ENCODE measurements around the gene TAS2R38. TPM values are rescaled to one million over a fixed set of nuclear protein-coding genes. Genes with fewer than 3 reads are reported as not detected.

Gene TAS2R38
- polyA plus RNA-seq, 10 donors, result 0.15 to 0.47 (median 0.24) TPM; not detected in 2

Other genes with a start within 250 kb of the TAS2R38 start
- 100 to 1,000 TPM in 4 of 10 donors, 10 to 100 TPM in 6; 83.8 to 114 (median 96.2) TPM for gene SSBP1, start 235.4 kb downstream of the TAS2R38 start, polyA plus RNA-seq (ENCODE audit: insufficient read length in 10 of 10)
- under 1 TPM in 9 of 10 donors, not detected in 1; 0.12 to 0.58 (median 0.50) TPM for gene TAS2R3, start 209.7 kb downstream of the TAS2R38 start, polyA plus RNA-seq (ENCODE audit: insufficient read length in 10 of 10)
- gene TAS2R4, start 197.1 kb downstream of the TAS2R38 start, polyA plus RNA-seq (ENCODE audit: insufficient read length in 10 of 10), result 1 to 10 TPM in 4 of 10 donors, under 1 TPM in 6; 0.36 to 2.7 (median 0.73) TPM
- gene TAS2R5, start 183.6 kb downstream of the TAS2R38 start, polyA plus RNA-seq (ENCODE audit: insufficient read length in 10 of 10), result 1 to 10 TPM in 6 of 10 donors, under 1 TPM in 4; 0.32 to 3.8 (median 1.1) TPM
- under 1 TPM in 6 of 10 donors, not detected in 4; 0.07 to 0.30 (median 0.19) TPM for gene PRSS37, start 132.3 kb downstream of the TAS2R38 start, polyA plus RNA-seq (ENCODE audit: insufficient read length in 10 of 10)
- gene OR9A4, start 57.4 kb downstream of the TAS2R38 start, polyA plus RNA-seq (ENCODE audit: insufficient read length in 10 of 10), result not detected
- gene CLEC5A, start 26.8 kb downstream of the TAS2R38 start, polyA plus RNA-seq (ENCODE audit: insufficient read length in 10 of 10), result under 1 TPM; 0.05 to 0.57 (median 0.39) TPM
- gene MGAM, start 22.1 kb upstream of the TAS2R38 start, polyA plus RNA-seq (ENCODE audit: insufficient read length in 10 of 10), result under 1 TPM; 0.11 to 0.40 (median 0.25) TPM
- gene MGAM2, start 137.9 kb upstream of the TAS2R38 start, polyA plus RNA-seq (ENCODE audit: insufficient read length in 10 of 10), result under 1 TPM in 6 of 10 donors, not detected in 4; 0.03 to 0.13 (median 0.08) TPM